ENCODE results near the gene IL1RAPL2.
"Not testable (repeated sequence)": the region's sequence is repeated elsewhere in the genome, so short reads cannot be mapped to it uniquely, and the experiment has no call there.

IL1RAPL2 gene

GRCh38 chrX:105018865-105019264 is 452.9 kb downstream of the IL1RAPL2 start:
- DNase-seq (ENCODE audit: low read depth) = no peak

- not testable (repeated sequence) for DNase-seq (ENCODE audit: low read depth)
Observed at GRCh38 chrX:105028962-105029361, 463.0 kb downstream of the IL1RAPL2 start.

- DNase-seq (ENCODE audit: low read depth) = no peak
Observed at GRCh38 chrX:105038672-105039328, 472.8 kb downstream of the IL1RAPL2 start.

GRCh38 chrX:105050921-105051320 is 484.9 kb downstream of the IL1RAPL2 start:
- no peak for DNase-seq (ENCODE audit: low read depth)

GRCh38 chrX:105051364-105051763 is 485.4 kb downstream of the IL1RAPL2 start:
- DNase-seq (ENCODE audit: low read depth) = no peak

- DNase-seq (ENCODE audit: low read depth) = no peak
Observed at GRCh38 chrX:105052926-105053325, 486.9 kb downstream of the IL1RAPL2 start.

- DNase-seq (ENCODE audit: low read depth) = no peak
Observed at GRCh38 chrX:105063743-105064142, 497.7 kb downstream of the IL1RAPL2 start.

GRCh38 chrX:105098201-105098600 is 532.2 kb downstream of the IL1RAPL2 start:
- no peak for DNase-seq (ENCODE audit: low read depth)

- DNase-seq (ENCODE audit: low read depth) = no peak
Observed at GRCh38 chrX:105098812-105099211, 532.8 kb downstream of the IL1RAPL2 start.

- DNase-seq (ENCODE audit: low read depth) = no peak
Observed at GRCh38 chrX:105101378-105101777, 535.4 kb downstream of the IL1RAPL2 start.

GRCh38 chrX:105109936-105110335 is 543.9 kb downstream of the IL1RAPL2 start:
- no peak for DNase-seq (ENCODE audit: low read depth)

GRCh38 chrX:105114554-105115130 is 548.6 kb downstream of the IL1RAPL2 start:
- no peak for DNase-seq (ENCODE audit: low read depth)

- not testable (repeated sequence) for DNase-seq (ENCODE audit: low read depth)
Observed at GRCh38 chrX:105115596-105116320, 549.8 kb downstream of the IL1RAPL2 start.

GRCh38 chrX:105116486-105116885 is 550.5 kb downstream of the IL1RAPL2 start:
- no peak for DNase-seq (ENCODE audit: low read depth)

- no peak for DNase-seq (ENCODE audit: low read depth)
Observed at GRCh38 chrX:105117621-105118020, 551.6 kb downstream of the IL1RAPL2 start.

GRCh38 chrX:105120463-105120862 is 554.5 kb downstream of the IL1RAPL2 start:
- no peak for DNase-seq (ENCODE audit: low read depth)

GRCh38 chrX:105121186-105121585 is 555.2 kb downstream of the IL1RAPL2 start:
- no peak for DNase-seq (ENCODE audit: low read depth)

- peak; percentile 3 for DNase-seq (ENCODE audit: low read depth)
Observed at GRCh38 chrX:105126201-105126600, 560.2 kb downstream of the IL1RAPL2 start.

GRCh38 chrX:105134273-105134672 is 568.3 kb downstream of the IL1RAPL2 start:
- DNase-seq (ENCODE audit: low read depth) = no peak

GRCh38 chrX:105136786-105137185 is 570.8 kb downstream of the IL1RAPL2 start:
- no peak for DNase-seq (ENCODE audit: low read depth)

- no peak for DNase-seq (ENCODE audit: low read depth)
Observed at GRCh38 chrX:105150036-105150435, 584.0 kb downstream of the IL1RAPL2 start.

- DNase-seq (ENCODE audit: low read depth) = peak; percentile 3
Observed at GRCh38 chrX:105150557-105150956, 584.6 kb downstream of the IL1RAPL2 start.

GRCh38 chrX:105167233-105167632 is 601.2 kb downstream of the IL1RAPL2 start:
- peak; percentile 0 for DNase-seq (ENCODE audit: low read depth)
